DMS 273 (cell line): ENCODE data around the gene DUSP22.
"Not testable (repeated sequence)": the region's sequence is repeated elsewhere in the genome, so short reads cannot be mapped to it uniquely, and the experiment has no call there.

Experiments used
- DNase-seq: peaks from one replicate; lab custom pipeline; 2025; ENCODE audit not compliant: unreplicated experiment; lab: John Stamatoyannopoulos, UW

DUSP22 gene

GRCh38 chr6:377641-378020 is 85.3 kb downstream of the DUSP22 start:
- DNase-seq, result not testable (repeated sequence)

- DNase-seq, result no peak
Observed at GRCh38 chr6:378090-378957, 86.0 kb downstream of the DUSP22 start.

GRCh38 chr6:378958-379409 is 86.7 kb downstream of the DUSP22 start:
- no peak for DNase-seq

GRCh38 chr6:379410-380181 is 87.3 kb downstream of the DUSP22 start:
- no peak for DNase-seq

GRCh38 chr6:380234-381218 is 88.2 kb downstream of the DUSP22 start:
- no peak for DNase-seq

- DNase-seq, result no peak
Observed at GRCh38 chr6:381742-382461, 89.6 kb downstream of the DUSP22 start.

GRCh38 chr6:382883-383810 is 90.9 kb downstream of the DUSP22 start:
- DNase-seq, result no peak

GRCh38 chr6:383856-384255 is 91.6 kb downstream of the DUSP22 start:
- DNase-seq, result no peak

- DNase-seq, result no peak
Observed at GRCh38 chr6:384898-385297, 92.6 kb downstream of the DUSP22 start.

- DNase-seq, result no peak
Observed at GRCh38 chr6:385614-386013, 93.3 kb downstream of the DUSP22 start.

- DNase-seq, result no peak
Observed at GRCh38 chr6:386688-387266, 94.5 kb downstream of the DUSP22 start.

GRCh38 chr6:387293-387741 is 95.0 kb downstream of the DUSP22 start:
- DNase-seq, result no peak

- DNase-seq, result no peak
Observed at GRCh38 chr6:388202-388903, 96.1 kb downstream of the DUSP22 start.

GRCh38 chr6:389143-389542 is 96.9 kb downstream of the DUSP22 start:
- no peak for DNase-seq

- DNase-seq, result no peak
Observed at GRCh38 chr6:389622-390021, 97.3 kb downstream of the DUSP22 start.

- peak; percentile 61 for DNase-seq
Observed at GRCh38 chr6:390914-391558, 98.7 kb downstream of the DUSP22 start.

GRCh38 chr6:391559-392440 is 99.5 kb downstream of the DUSP22 start, which contains the start of gene IRF4:
TSS of gene IRF4 (plus strand) at chr6:391752. CDS start at chr6:393153, 1,401 bp downstream.
- DNase-seq, result peak; percentile 56
